ENCODE measurements around the gene PER1. TPM values are rescaled to one million over a fixed set of nuclear protein-coding genes. Genes with fewer than 3 reads are reported as not detected.

Gene PER1, protein sequence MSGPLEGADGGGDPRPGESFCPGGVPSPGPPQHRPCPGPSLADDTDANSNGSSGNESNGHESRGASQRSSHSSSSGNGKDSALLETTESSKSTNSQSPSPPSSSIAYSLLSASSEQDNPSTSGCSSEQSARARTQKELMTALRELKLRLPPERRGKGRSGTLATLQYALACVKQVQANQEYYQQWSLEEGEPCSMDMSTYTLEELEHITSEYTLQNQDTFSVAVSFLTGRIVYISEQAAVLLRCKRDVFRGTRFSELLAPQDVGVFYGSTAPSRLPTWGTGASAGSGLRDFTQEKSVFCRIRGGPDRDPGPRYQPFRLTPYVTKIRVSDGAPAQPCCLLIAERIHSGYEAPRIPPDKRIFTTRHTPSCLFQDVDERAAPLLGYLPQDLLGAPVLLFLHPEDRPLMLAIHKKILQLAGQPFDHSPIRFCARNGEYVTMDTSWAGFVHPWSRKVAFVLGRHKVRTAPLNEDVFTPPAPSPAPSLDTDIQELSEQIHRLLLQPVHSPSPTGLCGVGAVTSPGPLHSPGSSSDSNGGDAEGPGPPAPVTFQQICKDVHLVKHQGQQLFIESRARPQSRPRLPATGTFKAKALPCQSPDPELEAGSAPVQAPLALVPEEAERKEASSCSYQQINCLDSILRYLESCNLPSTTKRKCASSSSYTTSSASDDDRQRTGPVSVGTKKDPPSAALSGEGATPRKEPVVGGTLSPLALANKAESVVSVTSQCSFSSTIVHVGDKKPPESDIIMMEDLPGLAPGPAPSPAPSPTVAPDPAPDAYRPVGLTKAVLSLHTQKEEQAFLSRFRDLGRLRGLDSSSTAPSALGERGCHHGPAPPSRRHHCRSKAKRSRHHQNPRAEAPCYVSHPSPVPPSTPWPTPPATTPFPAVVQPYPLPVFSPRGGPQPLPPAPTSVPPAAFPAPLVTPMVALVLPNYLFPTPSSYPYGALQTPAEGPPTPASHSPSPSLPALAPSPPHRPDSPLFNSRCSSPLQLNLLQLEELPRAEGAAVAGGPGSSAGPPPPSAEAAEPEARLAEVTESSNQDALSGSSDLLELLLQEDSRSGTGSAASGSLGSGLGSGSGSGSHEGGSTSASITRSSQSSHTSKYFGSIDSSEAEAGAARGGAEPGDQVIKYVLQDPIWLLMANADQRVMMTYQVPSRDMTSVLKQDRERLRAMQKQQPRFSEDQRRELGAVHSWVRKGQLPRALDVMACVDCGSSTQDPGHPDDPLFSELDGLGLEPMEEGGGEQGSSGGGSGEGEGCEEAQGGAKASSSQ (N-terminal part only)
- total RNA-seq = 10 to 100 TPM; 59.4 to 75.0 TPM

GRCh38 chr17:8152112-8152775 lies at the start of gene PER1:
PER1 (minus strand) TSS chr17:8152404; CDS start chr17:8150706, 1,698 bp downstream.
- peak; percentile 99 for DNase-seq (ENCODE audit: low spot score)
- Histone ChIP-seq H3K4me3 (peak within 1 kb of the TSS; percentile 83 to 92), H3K27ac (peak within 1 kb of the TSS; percentile 100), H3K4me1 (peaks cover 0 to 55% of the 10 kb centered on the region in 2 donors), H3K36me3 (peaks cover 52% of the 10 kb centered on the region), H3K9me3 (no peaks in the 10 kb centered on the region), H3K27me3 (no peaks in the 10 kb centered on the region)
- TF ChIP-seq CTCF (IDR thresholded peaks at IDR 0.05) = no peak

DNA sequence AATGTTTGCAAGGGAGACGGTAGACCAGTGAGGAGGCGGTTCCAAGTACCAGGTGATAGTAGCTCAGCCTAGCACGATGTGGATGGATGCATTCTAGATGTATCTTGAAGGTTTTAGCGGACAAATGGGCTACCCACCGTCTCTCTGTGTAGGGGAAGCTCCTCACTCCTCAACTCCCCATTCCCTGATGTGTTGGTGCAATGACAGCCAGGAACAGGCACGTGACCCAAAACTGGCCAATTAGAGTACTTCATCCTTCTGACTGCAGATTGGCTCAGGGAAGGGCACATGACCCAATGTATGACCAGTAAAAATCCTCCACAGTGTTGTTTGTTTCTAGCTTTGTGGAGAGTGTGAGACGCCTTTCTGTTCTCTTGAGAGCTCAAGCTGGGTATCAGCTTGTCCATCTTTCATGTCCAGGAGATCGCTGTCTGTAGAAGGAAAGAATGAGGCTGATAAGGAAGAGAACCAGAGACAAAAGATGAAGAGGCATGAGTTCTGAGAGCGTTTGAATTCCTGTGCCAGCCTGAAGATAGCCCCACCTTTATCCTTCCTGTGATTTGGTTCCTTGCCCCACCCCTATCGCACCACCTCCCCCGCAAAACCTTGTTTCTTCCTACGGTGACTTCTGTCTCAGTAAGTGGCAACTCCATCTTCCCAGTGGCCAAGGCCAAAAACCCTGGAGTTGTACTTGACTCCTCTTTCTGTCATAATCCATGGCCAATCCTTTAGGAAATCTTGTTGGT lies 40.0 kb upstream of the PER1 start:
- H3K4me3 ChIP-seq = peak overlapping the region; percentile 26 to 48
- H3K36me3 ChIP-seq = no peaks in the 10 kb centered on the region
- H3K9me3 ChIP-seq = no peaks in the 10 kb centered on the region
- peak overlapping the region; percentile 85 to 86 for H3K27ac ChIP-seq
- peaks cover 0 to 53% of the 10 kb centered on the region in 2 donors for H3K4me1 ChIP-seq
- H3K27me3 ChIP-seq = no peaks in the 10 kb centered on the region
- no peak for TF ChIP-seq CTCF (IDR thresholded peaks at IDR 0.05)
- peak; percentile 96 for DNase-seq (ENCODE audit: low spot score)

- no peaks in the 10 kb centered on the region for H3K27me3 ChIP-seq
- H3K27ac ChIP-seq = peak overlapping the region; percentile 99
- no peak for TF ChIP-seq CTCF (IDR thresholded peaks at IDR 0.05)
- H3K4me3 ChIP-seq = peak overlapping the region in 1 of 2 donors; percentile 92
- DNase-seq (ENCODE audit: low spot score) = no peak
- H3K9me3 ChIP-seq = no peaks in the 10 kb centered on the region
- no peaks in the 10 kb centered on the region for H3K36me3 ChIP-seq
- peaks cover 0 to 44% of the 10 kb centered on the region in 2 donors for H3K4me1 ChIP-seq
Observed at GRCh38 chr17:8190506-8190905, 38.3 kb upstream of the PER1 start.

DNA sequence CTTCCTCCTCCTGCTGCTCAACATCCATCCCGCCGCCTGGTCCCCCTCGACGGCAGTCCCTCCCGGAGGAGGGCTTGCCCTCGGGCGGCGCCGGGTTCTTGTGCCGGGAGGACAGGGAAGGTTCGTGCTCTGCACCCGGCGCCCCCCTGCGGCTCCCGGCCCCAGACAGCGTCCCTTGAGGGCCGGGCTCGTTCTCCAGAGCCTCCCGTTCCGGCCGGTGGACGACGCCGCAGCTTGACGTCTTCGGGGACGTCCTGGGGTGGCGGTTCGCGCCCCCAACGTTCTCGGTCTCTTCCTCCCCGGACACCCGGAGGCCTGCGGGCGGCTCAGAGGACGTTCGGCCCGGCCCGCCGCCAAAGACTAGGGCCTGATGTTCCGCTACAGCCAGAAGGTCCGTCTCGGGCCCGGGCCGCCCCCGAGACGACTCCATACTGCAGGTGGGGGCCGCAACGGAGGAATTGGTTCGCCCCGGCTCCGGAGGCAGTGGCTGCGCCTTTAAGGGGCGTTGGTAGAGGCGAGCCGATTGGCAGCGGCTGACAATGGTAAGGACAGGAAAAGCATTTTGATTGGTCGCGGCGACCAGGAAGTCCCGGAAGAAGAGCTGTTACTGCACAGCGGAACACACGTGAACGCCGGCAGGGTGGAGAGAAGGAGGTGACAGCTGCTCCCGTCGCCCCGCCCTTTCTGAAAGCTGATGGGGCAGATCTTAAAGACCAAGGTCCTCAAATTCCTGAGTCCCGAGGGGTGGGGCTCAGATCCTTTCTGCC lies 37.7 kb upstream of the PER1 start, which contains the start of gene BORCS6:
BORCS6 (minus strand) TSS at position 470 of the 767 bp plus-strand sequence; CDS start at position 430, 40 bp downstream.
- Histone ChIP-seq H3K4me3 (peak within 1 kb of the TSS; percentile 89 to 92), H3K36me3 (no peaks in the 10 kb centered on the region), H3K9me3 (no peaks in the 10 kb centered on the region), H3K27ac (peak within 1 kb of the TSS; percentile 99), H3K4me1 (peaks cover 0 to 44% of the 10 kb centered on the region in 2 donors), H3K27me3 (no peaks in the 10 kb centered on the region)
- TF ChIP-seq CTCF (IDR thresholded peaks at IDR 0.05) = no peak
- DNase-seq (ENCODE audit: low spot score) = peak; percentile 100
